Spleen (tissue), 7 donors: ENCODE results near the gene CASP6.

Source experiments
- CTCF ChIP-seq, 11 experiments: fragments of 200-600 bp in 7 of 11; fragments of 450-650 bp in 4 of 11; sonication (generic) in 4 of 11; IDR thresholded peaks in 8 of 11; conservative IDR thresholded peaks in 3 of 11; 1 replicate in 7 of 11; 2 replicates in 4 of 11; pipeline versions ENCODE4 v1.4.0 to v1.8.0; 2016 to 2021; ENCODE audit warnings: antibody characterized with exemption in 11 of 11, inconsistent platforms in 4 of 11, mild to moderate bottlenecking in 1 of 11
- POLR2AphosphoS5 ChIP-seq, 3 donors: sonication (generic); formaldehyde crosslinking; IDR thresholded peaks; one replicate each; pipeline ENCODE4 v1.5.1; 2017; ENCODE audit warnings: antibody characterized with exemption in 3 of 3
- donor health status: DM: no; HTN: no; CAD: no; lungs with moderate emphysema.
- donor health status: DM: no; HTN: no; CAD: no.
- donor health status: DM: no; HTN: no; CAD: no.

- TF ChIP-seq CTCF (IDR thresholded peaks at IDR 0.05 in 8 of 11, conservative IDR thresholded peaks at IDR 0.05 in 3 of 11) (no peak), POLR2AphosphoS5 (IDR thresholded peaks at IDR 0.05) (no peak)
Measured at GRCh38 chr4:109719604-109720003, 16.4 kb upstream of the CASP6 start.
